H7 (cell line): ENCODE data around the gene ZNF691. TPM values are rescaled to one million over a fixed set of nuclear protein-coding genes. Genes with fewer than 3 reads are reported as not detected.
"Not testable (repeated sequence)": the region's sequence is repeated elsewhere in the genome, so short reads cannot be mapped to it uniquely, and the experiment has no call there.

Experiments used
- DNase-seq: peaks from one replicate; pipeline ENCODE4 v3.0.0; 2012
- H3K27me3 ChIP-seq: 2 replicates; pipeline ENCODE4 v1.6.0; 2011; ENCODE audit warnings: mild to moderate bottlenecking, low read length; ENCODE audit not compliant: control insufficient read depth, insufficient read depth
- H3K36me3 ChIP-seq: replicated peaks from 2 replicates; pipeline ENCODE4 v1.5.1; 2011; ENCODE audit warnings: low read length; ENCODE audit not compliant: control insufficient read depth, insufficient read depth
- H3K4me3 ChIP-seq: 2 replicates; pipeline ENCODE4 v1.5.1; 2011; ENCODE audit warnings: low read depth, mild to moderate bottlenecking, control low read depth, low read length, moderate library complexity; ENCODE audit not compliant: insufficient read depth
- total RNA-seq: library from RNA; depleted of rRNA; stranded (reverse); fragments of >200 nt; shearing (Covaris generic); gene quantifications from 2 replicates; pipeline ENCODE4 v1.2.3, GENCODE V29; 2014; rRNA removed

The ZNF691 gene
- total RNA-seq, 1 experiment from 2014 or later, result 33.5 TPM

GRCh38 chr1:42889264-42889663, 42.9 kb downstream of the ZNF691 start:
- H3K27me3 ChIP-seq, result no peaks in the 10 kb centered on the region; the same call in none of the 2 replicates
- no peak for DNase-seq
- no peaks in the 10 kb centered on the region for H3K36me3 ChIP-seq
- no peak overlapping the region for H3K4me3 ChIP-seq

GRCh38 chr1:42891465-42892138, 45.2 kb downstream of the ZNF691 start:
- no peak overlapping the region for H3K4me3 ChIP-seq
- H3K27me3 ChIP-seq, result no peaks in the 10 kb centered on the region; the same call in none of the 2 replicates
- H3K36me3 ChIP-seq, result no peaks in the 10 kb centered on the region
- no peak for DNase-seq

GRCh38 chr1:42899960-42900359, 53.5 kb downstream of the ZNF691 start:
- H3K27me3 ChIP-seq, DNase-seq, H3K4me3 ChIP-seq, H3K36me3 ChIP-seq: not testable (repeated sequence)

Other genes starting within 250 kb of the ZNF691 start
- 75.7 and 81.8 TPM in 2 replicates for gene PPIH, start 188.2 kb upstream of the ZNF691 start, total RNA-seq
- 1,494 and 1,850 TPM in 2 replicates for gene YBX1, start 164.2 kb upstream of the ZNF691 start, total RNA-seq
- 11.0 and 12.2 TPM in 2 replicates for gene CLDN19, start 106.4 kb upstream of the ZNF691 start, total RNA-seq
- 139 and 148 TPM in 2 replicates for gene P3H1, start 79.6 kb upstream of the ZNF691 start, total RNA-seq
- gene C1orf50, start 79.4 kb upstream of the ZNF691 start, total RNA-seq, result 6.2 and 8.2 TPM in 2 replicates
- 1.00 and 1.1 TPM in 2 replicates for gene TMEM269, start 61.6 kb upstream of the ZNF691 start, total RNA-seq
- gene ERMAP, start 29.5 kb upstream of the ZNF691 start, total RNA-seq, result 4.6 and 5.0 TPM in 2 replicates
- 45.4 and 65.2 TPM in 2 replicates for gene SVBP, start 29.2 kb upstream of the ZNF691 start, total RNA-seq
- 90.9 and 93.7 TPM in 2 replicates for gene SLC2A1, start 112.3 kb downstream of the ZNF691 start, total RNA-seq